HG03280 (cell line): ENCODE measurements around the gene AFG3L2.
A peak's percentile ranks its signal among the peaks of the same experiment; 100 is the strongest.
"Not testable (repeated sequence)": the region's sequence is repeated elsewhere in the genome, so short reads cannot be mapped to it uniquely, and the experiment has no call there.

Experiments used
- ATAC-seq: cut with Tn5 transposase; IDR thresholded peaks from one replicate; pipeline ENCODE4 v1.9.1; 2021; ENCODE audit warnings: mild to moderate bottlenecking, moderate library complexity; ENCODE audit not compliant: unreplicated experiment

AFG3L2 gene

DNA sequence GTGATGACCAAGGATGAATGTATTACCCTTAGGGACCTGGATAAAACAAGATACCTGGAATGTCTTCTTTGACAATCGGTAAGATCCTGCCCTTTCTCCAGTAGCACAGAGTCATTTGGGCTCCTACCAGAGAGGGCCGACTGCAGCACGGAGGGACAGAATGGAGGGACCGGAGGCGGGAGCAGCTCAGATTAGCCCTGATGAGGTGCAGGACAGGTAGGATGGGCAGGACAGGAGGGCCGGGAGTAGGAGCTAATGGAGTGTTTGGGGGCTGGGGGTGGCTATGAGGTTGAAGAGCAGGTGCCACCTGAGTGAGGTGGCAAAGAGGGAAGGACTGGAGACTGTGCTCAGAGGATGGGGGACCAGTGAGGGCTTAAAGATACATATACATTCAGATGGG lies 20.8 kb upstream of the AFG3L2 start:
- no peak for ATAC-seq

DNA sequence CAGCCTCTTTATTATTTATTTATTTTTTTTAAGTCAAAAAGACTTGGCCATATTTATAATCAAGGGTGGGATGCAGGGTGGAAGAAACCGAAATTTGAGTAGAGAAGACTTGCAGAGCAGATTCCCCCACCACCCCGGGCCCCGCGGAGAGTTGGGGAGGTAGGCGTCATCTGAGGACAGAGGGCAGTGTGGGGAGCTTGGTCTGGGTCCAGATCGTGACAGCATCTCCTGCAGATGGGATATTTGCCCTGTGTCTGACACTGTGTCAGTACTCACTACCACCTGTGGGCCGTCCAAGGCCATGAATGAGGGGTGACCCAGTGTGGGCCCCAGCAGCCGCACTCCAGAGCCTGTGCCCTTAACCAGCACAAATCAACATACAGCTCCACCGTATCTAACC lies 20.2 kb upstream of the AFG3L2 start:
- ATAC-seq: no peak

DNA sequence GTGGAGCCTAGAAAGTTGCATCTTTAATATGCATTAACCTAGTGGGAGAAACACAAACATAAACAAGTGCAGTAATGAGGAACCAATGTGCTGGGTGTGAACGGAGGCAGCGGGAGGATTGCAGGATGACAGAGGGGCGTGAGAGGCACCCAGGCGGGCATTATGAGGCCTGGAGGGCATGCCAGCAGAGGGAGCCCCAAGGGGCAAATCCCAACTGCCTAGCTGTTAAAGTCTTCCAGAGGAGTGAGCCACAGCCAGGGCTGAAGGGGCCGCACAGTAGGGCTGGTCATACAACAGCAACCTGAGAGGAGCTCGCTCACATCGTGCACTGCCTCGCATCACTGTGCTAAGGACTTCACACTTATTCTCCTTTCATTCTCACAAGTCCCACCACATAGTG lies 17.4 kb upstream of the AFG3L2 start:
- no peak for ATAC-seq

DNA sequence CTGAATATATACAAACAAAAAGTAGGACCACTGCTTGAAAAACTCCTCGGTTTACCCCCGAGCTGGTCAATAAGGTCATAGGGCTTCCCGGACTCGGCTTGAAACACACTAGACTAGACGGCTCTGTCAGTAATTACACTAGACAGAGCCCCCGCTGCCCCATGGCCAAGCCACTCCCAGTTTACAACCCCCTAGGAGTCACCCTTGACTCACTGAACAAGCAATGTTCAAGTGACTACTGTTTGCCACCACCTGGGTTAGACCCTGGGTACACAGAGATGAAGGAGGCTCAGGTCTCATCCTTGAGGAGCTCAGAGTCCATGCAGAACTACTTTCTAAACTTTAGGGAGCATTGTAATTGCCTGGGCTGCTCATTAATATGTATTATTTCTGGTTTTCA lies 17.0 kb upstream of the AFG3L2 start:
- no peak for ATAC-seq

DNA sequence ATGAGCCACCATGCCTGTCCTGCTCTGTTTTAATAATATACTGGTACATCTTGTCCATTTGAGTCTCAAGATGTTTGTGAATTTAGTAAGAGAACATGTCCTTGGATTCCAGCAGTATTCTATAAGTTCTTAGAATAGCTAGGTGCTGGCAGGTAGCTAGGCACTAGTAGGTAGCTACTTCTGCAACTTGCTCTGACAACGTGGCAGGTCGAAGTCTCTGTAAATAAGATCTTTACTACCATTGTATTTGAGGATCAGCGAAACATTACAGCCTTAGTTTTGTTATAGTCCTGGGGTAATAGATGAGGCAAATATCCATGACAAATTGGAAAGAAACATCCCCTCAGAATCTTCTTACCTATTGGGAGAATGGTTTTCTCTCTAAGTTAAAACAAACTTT lies 16.5 kb upstream of the AFG3L2 start:
- no peak for ATAC-seq

DNA sequence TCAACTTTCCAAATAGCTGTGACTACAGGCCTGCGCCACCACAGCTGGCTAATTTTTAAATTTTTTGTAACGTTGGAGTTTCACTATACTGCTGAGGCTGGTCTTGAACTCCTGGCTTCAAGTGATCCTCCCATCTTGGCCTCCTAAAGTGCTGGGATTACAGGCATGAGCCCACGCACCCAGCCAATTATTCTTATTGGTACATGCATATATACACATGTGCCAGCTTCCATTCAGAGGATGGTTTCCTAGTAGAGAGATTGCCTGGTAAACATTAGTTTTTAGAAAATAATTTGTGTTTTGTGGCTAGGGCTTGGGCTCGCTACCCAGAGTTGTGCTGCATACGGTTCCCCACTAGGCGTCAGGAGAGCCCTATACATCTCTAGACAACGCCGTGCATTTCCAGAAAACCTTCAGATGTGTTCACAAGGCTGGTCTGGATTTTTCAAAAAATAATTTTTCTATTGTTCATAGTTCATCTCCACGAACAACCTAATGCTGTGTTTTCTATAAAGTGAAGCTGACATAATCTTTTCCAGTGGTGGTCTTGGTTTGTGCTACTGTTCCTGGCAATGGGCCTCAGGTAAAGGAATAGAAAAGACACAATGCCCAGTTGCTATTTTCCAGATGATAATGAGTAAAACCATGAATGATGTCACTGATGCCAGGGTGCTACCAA lies 14.6 kb upstream of the AFG3L2 start:
- ATAC-seq: peak; percentile 69

DNA sequence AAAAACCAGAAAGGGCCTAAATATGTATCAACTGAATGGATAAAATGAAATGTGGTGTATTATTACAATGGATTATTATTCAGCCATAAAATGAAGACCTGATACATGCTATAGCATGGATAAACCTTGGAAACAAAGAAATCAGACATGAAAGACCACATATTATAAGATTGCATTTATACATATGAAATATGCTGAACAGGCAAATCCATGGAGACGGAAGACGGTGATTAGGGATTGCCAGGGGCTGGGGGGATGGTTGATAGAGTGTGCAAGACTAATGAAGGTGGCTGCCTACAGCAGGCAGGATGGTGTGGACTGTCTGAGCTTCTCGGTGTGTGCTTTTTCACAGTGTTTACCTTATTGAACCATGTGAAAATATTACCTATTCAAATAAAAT lies 11.4 kb upstream of the AFG3L2 start:
- ATAC-seq: no peak

DNA sequence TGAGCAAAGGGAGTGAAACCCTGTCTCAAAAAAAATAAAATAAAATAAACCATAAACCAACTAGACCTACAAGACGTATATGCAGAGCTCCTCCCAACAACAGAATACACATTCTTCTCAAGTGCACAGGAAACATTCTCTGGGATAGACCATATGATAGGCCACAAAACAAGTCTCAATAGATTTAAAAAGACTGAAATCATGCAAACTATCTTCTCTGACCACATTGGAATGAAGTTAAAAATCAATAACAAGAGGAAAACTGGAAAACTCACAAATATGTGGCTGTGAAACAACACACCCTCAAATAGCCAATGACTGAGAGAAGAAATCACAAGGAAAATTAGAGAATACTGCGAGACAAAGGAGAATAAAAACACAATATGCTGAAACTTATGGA lies 7.2 kb upstream of the AFG3L2 start:
- no peak for ATAC-seq

DNA sequence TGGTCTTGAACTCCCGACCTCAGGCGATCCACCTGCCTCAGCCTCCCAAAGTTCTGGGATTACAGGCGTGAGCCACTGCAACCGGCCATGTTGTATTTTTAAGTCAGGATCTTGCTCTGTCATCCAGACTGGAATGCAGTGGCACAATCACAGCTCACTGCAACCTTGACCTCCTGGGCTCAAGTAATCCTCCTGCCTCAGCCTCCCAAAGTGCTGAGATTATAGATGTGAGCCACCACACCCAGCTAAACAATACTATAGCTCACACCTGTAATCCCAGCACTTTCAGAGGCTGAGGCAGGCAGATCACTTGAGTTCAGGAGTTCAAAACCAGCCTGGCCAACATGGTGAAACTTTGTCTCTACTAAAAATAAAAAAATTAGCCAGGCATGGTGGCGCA lies 6.7 kb upstream of the AFG3L2 start:
- ATAC-seq: not testable (repeated sequence)

DNA sequence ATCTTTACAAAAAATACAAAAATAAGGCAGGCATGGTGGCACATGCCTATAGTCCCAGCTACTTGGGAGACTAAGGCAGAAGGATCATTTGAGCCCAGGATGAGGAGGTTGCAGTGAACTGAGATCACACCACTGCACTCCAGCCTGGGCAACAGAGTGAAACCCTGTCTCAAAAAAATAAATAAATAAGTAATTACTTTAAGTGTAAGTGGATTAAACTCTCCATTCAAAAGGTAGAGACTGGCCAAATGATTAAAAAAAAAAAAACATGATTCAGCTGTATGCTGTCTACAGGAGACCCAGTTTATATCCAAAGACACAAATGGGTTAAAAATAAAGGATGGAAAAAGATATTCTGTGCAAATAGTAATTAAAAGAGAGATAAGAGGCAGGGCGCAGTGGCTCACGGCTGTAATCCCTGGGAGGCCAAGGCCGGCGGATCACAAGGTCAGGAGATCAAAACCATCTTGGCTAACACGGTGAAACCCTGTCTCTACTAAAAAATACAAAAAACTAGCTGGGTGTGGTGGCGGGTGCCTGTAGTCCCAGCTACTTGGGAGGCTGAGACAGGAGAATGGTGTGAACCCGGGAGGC lies 5.3 kb upstream of the AFG3L2 start:
- not testable (repeated sequence) for ATAC-seq

DNA sequence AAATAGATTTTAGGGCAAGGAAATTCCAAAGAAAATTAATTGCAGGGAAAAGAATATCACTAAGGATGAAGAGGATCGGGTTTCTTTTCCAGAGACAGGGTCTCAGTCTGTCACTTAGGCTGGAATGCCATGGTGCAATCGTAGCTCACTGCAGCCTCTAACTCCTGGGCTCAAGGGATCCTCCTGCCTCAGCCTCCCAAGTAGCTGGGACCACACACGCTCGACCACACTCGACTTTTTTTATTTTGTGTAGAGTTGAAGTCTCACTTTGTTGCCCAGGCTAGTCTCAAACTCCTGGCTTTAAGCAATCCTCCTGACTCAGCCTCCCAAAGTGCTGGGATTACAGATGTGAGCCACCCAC lies 1.2 kb upstream of the AFG3L2 start:
- not testable (repeated sequence) for ATAC-seq

DNA sequence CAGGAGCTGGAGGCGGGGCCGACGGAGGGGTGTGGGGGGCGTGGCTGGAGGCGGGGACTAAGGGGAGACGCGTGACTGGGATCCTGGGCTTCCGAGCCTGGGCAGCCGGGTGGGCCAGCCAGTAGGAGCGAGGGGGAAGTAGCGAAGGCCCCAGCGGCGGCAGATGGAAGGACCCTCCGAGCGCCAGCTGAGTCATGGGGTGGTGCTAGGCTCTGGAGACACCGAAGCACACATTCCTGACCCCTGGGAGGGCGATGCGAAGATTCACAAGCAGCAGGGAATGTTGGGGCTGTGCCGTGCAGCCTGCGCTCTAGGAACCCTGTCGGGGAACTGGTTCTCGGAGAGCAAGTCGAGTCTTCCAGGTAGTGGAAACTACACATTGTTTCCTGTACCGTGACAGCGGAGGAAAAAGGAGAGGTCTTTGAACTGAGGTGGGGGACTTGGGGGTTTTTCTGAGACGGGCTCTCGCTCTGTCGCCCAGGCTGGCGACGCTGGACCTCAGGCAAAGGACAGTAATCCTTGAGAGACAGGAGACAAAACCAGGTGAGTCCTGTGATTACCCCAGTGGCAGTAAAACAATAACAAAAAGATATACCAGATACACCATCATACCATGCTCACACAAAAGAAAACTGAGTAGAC lies 650 bp upstream of the AFG3L2 start:
- ATAC-seq: peak; percentile 63

DNA sequence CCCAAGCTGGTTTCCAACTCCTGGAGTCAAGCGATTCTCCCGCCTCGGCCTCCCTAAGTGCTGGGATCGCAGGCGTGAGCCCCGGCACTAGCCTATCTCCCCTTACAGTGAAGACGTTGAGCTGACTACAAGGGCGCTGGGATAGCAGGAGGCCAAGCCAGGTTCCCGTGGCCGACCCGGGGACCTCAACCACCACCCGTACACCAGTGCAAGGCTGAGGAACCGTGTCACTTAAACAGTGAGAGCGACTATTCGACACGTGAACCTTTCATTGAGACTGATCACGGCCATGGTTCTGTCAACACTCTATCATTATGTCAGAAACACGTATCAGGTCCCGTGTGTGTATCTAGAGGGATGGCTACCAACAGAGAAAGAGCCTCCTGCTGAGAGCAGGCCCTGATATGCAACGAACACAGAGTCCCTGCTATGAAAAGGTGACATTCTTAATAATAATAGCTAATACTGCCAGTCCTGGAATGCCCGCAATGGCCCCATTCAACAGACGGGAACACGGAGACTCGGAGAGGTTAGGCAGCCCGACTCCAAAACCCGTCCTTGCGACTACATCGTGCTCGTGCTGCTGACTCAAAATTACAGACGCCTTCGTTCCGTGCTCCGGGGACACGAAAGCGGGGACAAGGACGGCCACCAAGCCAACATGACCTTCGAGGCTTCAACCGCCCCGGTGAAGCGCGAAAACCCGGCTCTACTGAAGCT lies 833 bp downstream of the AFG3L2 start:
- ATAC-seq: peak; percentile 0

DNA sequence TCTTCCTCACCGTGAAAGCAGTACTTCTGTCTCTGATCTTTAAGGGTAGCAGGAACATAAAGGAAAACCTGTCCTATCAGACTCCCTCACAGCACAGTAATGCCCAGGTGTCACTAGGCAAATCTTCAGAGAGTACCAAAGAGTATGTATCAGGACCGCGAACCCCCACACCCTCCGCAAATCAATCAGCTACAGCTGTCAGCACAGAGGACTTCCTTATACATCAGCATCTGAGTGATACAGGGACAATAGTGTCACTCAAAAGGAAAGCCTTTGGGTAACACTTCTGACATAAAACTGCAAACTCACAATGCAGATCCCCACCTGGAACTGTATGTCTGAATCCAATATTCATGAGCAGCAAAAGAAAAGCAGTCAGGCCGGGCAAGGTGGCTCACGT lies 2.6 kb downstream of the AFG3L2 start:
- no peak for ATAC-seq

DNA sequence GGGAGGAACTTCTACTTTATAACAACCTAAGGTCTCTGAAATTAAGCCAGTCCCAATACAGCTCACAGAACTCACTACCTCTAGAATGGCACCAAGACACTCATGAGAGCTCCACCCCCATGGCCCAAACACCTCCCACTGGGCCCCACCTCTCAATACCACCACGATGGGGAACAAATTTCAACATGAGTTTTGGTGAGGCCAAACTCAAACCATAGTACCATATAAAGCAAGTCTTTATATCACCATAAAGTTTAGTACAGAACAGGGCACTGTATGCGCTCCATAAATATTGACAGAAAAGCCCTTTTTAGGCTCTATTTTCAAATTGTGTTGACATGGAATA lies 3.3 kb downstream of the AFG3L2 start:
- ATAC-seq: no peak

DNA sequence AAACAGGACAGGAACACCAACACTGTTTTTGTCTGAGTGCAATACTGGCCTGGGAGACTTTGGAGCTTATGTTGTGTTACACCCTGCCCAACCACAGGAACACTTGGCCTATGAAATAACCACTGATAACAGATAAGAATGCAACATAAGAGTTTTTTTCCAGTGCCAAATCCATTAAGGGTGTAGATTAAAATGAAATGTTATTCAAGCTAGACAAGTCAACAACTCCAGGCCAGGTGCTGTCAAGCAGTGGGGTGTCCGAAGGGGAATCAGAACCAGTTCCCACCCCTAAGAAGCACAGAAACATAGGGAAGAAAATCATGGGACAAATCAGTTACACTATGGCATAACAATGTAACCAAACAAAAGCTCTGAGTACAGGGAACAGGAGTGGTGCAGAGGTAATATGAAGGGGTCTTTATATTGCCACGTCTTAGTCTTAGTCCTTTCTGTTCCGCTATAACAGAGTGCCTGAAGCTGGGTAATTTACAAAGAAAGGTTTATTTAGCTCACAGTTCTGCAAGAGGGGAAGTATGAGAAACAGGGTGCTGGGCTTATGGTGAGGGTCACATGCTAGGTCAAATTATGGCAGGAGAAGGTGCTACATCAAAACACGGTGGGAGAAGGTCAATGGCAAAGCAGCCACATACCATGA lies 3.8 kb downstream of the AFG3L2 start:
- ATAC-seq: no peak

DNA sequence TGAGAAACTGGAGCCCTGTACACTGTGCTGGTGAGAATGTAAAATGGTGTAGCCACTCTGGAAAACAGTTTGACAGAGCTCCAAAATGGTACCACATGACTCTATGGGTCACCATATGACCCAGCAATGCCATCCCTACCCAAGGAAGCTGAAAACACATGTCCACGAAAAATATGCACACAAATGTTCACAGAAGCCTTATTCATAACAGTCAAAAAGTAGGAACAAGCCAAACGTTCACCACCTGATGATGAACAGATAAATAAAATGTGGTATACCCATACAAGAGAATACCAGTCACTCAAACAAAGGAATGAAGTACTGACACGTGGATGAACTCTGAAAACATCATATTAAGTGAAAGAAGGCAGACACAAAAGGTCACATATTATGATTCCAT lies 4.6 kb downstream of the AFG3L2 start:
- ATAC-seq: no peak

DNA sequence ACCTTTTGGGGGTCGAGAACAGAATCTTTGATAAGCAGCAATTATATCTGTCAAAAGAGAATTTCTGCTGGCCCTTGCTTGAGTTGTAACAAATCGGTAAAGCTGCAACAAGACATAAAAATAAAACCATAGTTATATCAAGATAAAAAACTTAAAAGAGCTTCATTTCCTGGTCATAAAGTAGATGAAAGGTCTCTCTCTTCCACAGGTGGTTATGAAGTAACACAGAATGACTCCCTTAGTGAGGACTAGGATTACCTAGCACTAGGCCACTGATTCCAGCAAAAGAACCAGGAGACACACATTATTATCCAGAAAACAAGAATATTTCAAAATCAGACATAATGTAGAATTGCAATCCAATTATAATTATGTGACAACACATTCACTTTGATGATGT lies 5.4 kb downstream of the AFG3L2 start:
- ATAC-seq: no peak

DNA sequence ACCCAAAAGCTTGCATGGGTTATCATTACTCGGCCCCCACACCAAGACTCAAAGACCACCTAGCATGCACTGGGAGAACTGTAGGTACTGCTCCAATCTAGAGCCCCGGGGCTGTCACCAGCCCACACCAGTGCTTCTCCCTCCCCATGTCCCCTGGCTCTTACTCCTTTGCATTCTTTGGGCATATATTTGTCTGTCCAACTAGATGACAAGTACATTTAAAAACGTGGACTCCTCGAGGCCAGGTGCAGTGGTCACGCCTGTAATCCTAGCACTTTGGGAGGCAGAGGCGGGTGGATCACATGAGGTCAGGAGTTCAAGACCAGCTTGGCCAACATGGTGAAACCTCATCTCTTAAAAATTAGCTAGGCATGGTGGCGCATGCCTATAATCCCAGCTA lies 7.8 kb downstream of the AFG3L2 start:
- no peak for ATAC-seq

DNA sequence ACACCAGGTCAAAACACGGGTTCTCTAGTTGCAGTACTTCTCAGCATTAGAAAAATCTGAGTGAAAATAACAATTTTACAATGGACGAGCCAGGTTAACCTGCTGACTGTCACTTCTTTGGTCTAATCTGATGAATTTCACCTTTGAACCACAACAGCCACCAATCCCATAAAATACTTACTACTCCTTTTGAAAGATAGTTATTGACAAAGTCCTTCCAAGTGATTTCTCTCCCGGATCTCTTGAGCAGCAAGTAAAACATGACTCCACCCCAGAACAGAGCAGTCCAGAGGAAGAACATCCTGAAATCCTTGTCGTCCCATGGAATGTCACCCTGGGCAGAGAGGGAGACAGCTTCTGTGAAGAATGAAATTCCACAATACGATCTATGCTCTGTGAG lies 10.2 kb downstream of the AFG3L2 start:
- ATAC-seq: no peak

DNA sequence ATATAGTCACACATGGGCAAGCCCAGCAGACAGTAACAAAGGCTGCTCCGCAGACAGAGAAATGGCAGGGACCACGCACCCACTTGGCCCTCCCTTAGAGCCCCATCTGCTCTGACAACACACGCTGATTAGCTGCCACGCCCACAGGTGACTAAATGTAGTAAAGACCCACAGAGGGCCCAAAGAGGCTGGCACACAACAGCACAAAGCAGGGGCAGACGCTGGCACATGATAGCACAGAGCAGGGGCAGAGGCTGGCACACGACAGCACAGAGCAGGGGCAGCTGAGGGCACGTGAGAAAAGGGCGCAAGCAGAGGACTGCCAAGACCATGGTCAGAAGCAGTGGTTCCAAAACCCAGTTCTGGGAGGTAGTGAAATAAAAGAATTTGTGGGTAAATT lies 10.6 kb downstream of the AFG3L2 start:
- no peak for ATAC-seq
